ENCODE measurements around the gene NDUFAF2.

- TF ChIP-seq POLR2AphosphoS5 (IDR thresholded peaks at IDR 0.05; ENCODE audit: low read depth, low read length) (no peak), POLR2A (IDR thresholded peaks at IDR 0.05; ENCODE audit: low read depth, low read length) (no peak), TAF1 (IDR thresholded peaks at IDR 0.05; ENCODE audit: low read depth, low read length) (no peak), PAX5 (IDR thresholded peaks at IDR 0.05; ENCODE audit: insufficient read depth, low read length, severe bottlenecking) (no peak)
These were observed 218.9 kb downstream of the NDUFAF2 start for GRCh38 chr5:61163905-61164304.
